C4-2B (cell line): ENCODE results near the gene ALDH1A2.

Source experiments
- CTCF ChIP-seq: fragments of 450-650 bp; conservative IDR thresholded peaks from 2 replicates; pipeline ENCODE4 v1.5.1; 2017; ENCODE audit warnings: mild to moderate bottlenecking
- ZFX ChIP-seq: fragments of 450-650 bp; IDR thresholded peaks from 2 replicates; pipeline ENCODE4 v1.6.1; 2017

- TF ChIP-seq CTCF: no peak
- no peak for TF ChIP-seq ZFX
Measured at GRCh38 chr15:57941816-57942215, 123.7 kb downstream of the ALDH1A2 start.
